Neural crest cell (in vitro differentiated cells): ENCODE data around the gene MTHFD1L. TPM values are rescaled to one million over a fixed set of nuclear protein-coding genes. Genes with fewer than 3 reads are reported as not detected.

ENCODE experiments used
- DNase-seq: peaks from one replicate; pipeline ENCODE4 v3.0.0; 2021; ENCODE audit warnings: low read depth, mixed read lengths, low spot score
- H3K27ac Mint-ChIP-seq: one replicate; pipeline ENCODE4 v1.8.0; 2021; ENCODE audit warnings: mild to moderate bottlenecking, mixed read lengths; ENCODE audit not compliant: unreplicated experiment
- H3K27me3 Mint-ChIP-seq: 2 replicates; pipeline ENCODE4 v1.8.0; 2021; ENCODE audit warnings: low read depth, mild to moderate bottlenecking, mixed read lengths
- H3K36me3 Mint-ChIP-seq: 2 replicates; pipeline ENCODE4 v1.8.0; 2021; ENCODE audit warnings: low read depth, mild to moderate bottlenecking, mixed read lengths
- H3K4me1 Mint-ChIP-seq: 2 replicates; pipeline ENCODE4 v1.8.0; 2021; ENCODE audit warnings: mixed read lengths
- H3K4me3 Mint-ChIP-seq: one replicate; pipeline ENCODE4 v1.8.0; 2021; ENCODE audit warnings: mild to moderate bottlenecking, mixed read lengths
- H3K9me3 Mint-ChIP-seq: 2 replicates; pipeline ENCODE4 v1.8.0; 2021; ENCODE audit warnings: mixed read lengths
- CTCF ChIP-seq: fragments of 200-600 bp; sonication (generic); conservative IDR thresholded peaks from 2 replicates; pipeline ENCODE4 v1.5.0; 2021; ENCODE audit warnings: antibody characterized with exemption, mild to moderate bottlenecking
- total RNA-seq: library from RNA; stranded (reverse); gene quantifications from 2 replicates; pipeline ENCODE4 v1.2.1, GENCODE V29; 2021

Gene MTHFD1L
- total RNA-seq, 1 donor from 2014 or later = 71.3 TPM

- Mint-ChIP-seq H3K4me3 (no peak overlapping the region), H3K36me3 (peaks cover 10% of the 10 kb centered on the region), H3K27me3 (no peaks in the 10 kb centered on the region), H3K4me1 (peaks cover 34% of the 10 kb centered on the region), H3K9me3 (no peaks in the 10 kb centered on the region), H3K27ac (peak overlapping the region; percentile 35)
- no peak for TF ChIP-seq CTCF
- no peak for DNase-seq
Measured at GRCh38 chr6:150874179-150874578, 8.7 kb downstream of the MTHFD1L start.

GRCh38 chr6:150875841-150876240 lies 10.3 kb downstream of the MTHFD1L start:
- Mint-ChIP-seq H3K27me3 (no peaks in the 10 kb centered on the region), H3K4me1 (peaks cover 37% of the 10 kb centered on the region), H3K4me3 (no peak overlapping the region), H3K36me3 (peaks cover 18% of the 10 kb centered on the region), H3K27ac (no peak overlapping the region), H3K9me3 (no peaks in the 10 kb centered on the region)
- DNase-seq = no peak
- no peak for TF ChIP-seq CTCF

GRCh38 chr6:150876598-150876997 lies 11.1 kb downstream of the MTHFD1L start:
- H3K27me3 Mint-ChIP-seq = no peaks in the 10 kb centered on the region
- H3K27ac Mint-ChIP-seq = no peak overlapping the region
- no peak overlapping the region for H3K4me3 Mint-ChIP-seq
- no peak for DNase-seq
- H3K36me3 Mint-ChIP-seq = peaks cover 18% of the 10 kb centered on the region
- no peaks in the 10 kb centered on the region for H3K9me3 Mint-ChIP-seq
- TF ChIP-seq CTCF = no peak
- peaks cover 44% of the 10 kb centered on the region for H3K4me1 Mint-ChIP-seq

GRCh38 chr6:150877928-150878327 lies 12.4 kb downstream of the MTHFD1L start:
- H3K4me1 Mint-ChIP-seq = peaks cover 51% of the 10 kb centered on the region
- H3K36me3 Mint-ChIP-seq = peaks cover 14% of the 10 kb centered on the region
- no peak overlapping the region for H3K4me3 Mint-ChIP-seq
- H3K27me3 Mint-ChIP-seq = no peaks in the 10 kb centered on the region
- H3K27ac Mint-ChIP-seq = peak overlapping the region; percentile 59
- DNase-seq = no peak
- TF ChIP-seq CTCF = no peak
- no peaks in the 10 kb centered on the region for H3K9me3 Mint-ChIP-seq

GRCh38 chr6:150878347-150879213 lies 13.1 kb downstream of the MTHFD1L start:
- Mint-ChIP-seq H3K27ac (no peak overlapping the region), H3K9me3 (no peaks in the 10 kb centered on the region), H3K36me3 (peaks cover 18% of the 10 kb centered on the region), H3K27me3 (no peaks in the 10 kb centered on the region), H3K4me3 (no peak overlapping the region), H3K4me1 (peaks cover 56% of the 10 kb centered on the region)
- no peak for TF ChIP-seq CTCF
- DNase-seq = no peak
